ENCODE measurements around the gene ZACN.
"Not testable (repeated sequence)": the region's sequence is repeated elsewhere in the genome, so short reads cannot be mapped to it uniquely, and the experiment has no call there.

ZACN gene

DNA sequence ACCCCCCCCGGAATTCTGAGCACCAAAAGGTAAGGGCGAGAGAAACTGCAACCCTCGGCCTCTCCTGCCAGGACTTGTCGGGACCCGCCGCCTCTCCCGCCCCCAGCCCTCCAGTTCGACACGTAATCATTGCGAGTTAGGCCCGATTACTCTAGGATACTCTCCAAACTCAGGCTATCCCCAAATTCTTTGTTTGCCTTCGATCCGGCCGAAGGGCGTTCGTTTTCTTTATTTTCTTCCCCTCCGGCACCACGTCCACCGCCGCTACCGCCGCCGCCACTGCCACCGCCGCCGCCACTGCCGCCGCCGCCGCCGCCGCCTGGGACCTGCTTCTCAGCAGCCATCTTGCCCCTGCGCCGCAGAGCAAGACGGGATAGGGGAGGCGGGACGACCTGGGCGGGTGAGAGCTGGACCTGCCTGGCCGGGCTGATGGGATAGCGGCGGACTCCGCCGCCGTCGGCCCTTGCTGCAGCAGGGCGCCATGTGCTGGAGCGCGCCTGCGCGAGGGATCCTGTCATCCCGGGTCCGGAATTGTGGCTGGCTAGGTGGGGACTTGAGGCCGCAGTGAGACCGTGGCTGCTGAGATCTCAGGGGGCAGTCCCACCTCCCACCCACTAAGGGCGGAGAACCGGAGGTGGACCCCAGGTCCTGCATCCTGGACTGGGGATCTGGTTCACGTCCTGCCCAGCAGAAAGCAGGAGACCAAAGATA, 6.7 kb upstream of the ZACN start, which contains the start of gene SRP68:
TSS of gene SRP68 (minus strand) at position 370 of the 711 bp plus-strand sequence. CDS start at position 344, 26 bp downstream.
- peak within 1 kb of the TSS; percentile 97 for H3K27ac Mint-ChIP-seq
- no peaks in the 10 kb centered on the region for H3K9me3 Mint-ChIP-seq
- peaks cover 8 to 22% of the 10 kb centered on the region in 2 donors for H3K36me3 Mint-ChIP-seq
- DNase-seq (peak; percentile 86), ATAC-seq (replicated peaks) (peak; percentile 93 to 97)
- H3K4me3 Mint-ChIP-seq = peak within 1 kb of the TSS; percentile 97
- H3K4me1 Mint-ChIP-seq = peaks cover 31 to 43% of the 10 kb centered on the region in 2 donors
- peaks cover 36 to 39% of the 10 kb centered on the region in 2 donors for H3K27me3 Mint-ChIP-seq

DNA sequence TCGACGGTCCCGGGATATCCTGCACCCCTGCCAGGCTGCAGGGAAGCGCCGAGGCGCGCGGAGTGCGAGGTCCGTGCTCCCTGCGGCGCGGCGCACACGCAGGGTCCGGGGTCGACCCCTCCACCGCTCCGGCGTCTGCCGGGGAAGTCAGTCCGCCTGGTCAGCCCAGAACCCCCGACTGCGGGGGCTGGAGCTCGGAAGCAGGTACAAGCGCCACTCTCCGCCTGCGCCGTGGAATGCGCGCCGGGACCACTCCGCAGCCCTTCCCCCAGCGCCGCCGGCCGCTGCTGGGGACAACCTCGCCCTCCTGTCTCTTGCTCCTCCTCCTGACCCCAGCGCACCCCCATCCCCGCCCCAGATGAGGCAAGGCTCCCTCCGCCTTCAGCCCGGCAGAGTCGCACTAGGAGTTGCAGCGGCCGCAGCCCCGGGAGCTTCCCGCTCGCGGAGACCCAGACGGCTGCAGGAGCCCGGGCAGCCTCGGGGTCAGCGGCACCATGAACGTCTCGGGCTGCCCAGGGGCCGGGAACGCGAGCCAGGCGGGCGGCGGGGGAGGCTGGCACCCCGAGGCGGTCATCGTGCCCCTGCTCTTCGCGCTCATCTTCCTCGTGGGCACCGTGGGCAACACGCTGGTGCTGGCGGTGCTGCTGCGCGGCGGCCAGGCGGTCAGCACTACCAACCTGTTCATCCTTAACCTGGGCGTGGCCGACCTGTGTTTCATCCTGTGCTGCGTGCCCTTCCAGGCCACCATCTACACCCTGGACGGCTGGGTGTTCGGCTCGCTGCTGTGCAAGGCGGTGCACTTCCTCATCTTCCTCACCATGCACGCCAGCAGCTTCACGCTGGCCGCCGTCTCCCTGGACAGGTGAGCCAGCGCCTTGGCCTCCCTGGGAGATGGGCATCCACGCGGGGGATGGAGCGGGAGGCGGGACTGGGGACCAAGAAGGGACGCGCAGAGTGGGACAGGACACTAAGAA, 4.3 kb upstream of the ZACN start, which contains the start of gene GALR2:
TSS of gene GALR2 (plus strand) at position 392 of the 974 bp plus-strand sequence. CDS start at position 495, 103 bp downstream.
- Mint-ChIP-seq H3K27ac (peak within 1 kb of the TSS; percentile 72), H3K36me3 (peaks cover 5 to 15% of the 10 kb centered on the region in 2 donors), H3K9me3 (no peaks in the 10 kb centered on the region), H3K4me1 (peaks cover 42 to 58% of the 10 kb centered on the region in 2 donors), H3K4me3 (peak within 1 kb of the TSS; percentile 69 to 80), H3K27me3 (peaks cover 55 to 60% of the 10 kb centered on the region in 2 donors)
- DNase-seq (no peak), ATAC-seq (replicated peaks) (no peak)

DNA sequence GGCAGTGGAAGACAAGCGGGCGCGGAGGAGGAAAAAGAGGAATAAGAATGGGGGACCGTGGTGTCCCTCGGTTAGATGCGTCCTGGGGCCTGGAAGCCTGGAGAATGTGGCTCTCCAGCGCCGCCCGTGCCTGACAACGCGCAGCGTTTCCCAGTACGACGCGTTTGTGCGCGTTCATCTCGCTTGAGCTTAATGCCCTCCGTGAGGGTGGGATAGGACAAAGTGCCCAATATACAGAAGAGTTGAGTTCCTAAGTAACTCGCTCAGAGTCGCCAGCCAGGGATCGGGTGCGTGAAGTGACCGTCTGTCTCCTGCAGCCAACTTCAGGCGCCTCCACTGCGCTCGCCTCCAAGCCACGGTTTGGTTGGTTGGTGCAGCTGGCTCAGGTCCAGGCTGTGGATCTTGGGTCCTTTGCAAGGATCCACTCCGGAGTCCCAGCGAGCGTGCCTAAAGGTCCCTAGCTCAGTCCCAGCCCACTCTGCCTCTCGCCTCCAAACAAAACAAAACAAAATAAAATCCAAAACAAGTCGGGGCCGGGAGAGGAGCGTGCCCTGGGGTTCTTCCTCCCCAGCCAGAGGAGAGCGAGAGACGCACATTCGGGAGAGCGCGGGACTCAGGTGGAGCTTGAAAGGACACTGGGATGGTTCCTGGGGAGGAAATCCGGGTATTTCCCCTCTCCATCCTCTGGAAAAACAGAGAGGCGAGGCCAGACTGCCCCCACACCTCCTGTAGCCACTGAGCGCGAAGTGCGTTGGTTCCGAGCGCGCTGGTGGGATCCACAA, 3.4 kb upstream of the ZACN start:
- H3K9me3 Mint-ChIP-seq = no peaks in the 10 kb centered on the region
- peak overlapping the region; percentile 69 to 80 for H3K4me3 Mint-ChIP-seq
- no peak for ATAC-seq (replicated peaks)
- DNase-seq = no peak
- H3K27ac Mint-ChIP-seq = peak overlapping the region; percentile 72
- peaks cover 47 to 61% of the 10 kb centered on the region in 2 donors for H3K4me1 Mint-ChIP-seq
- H3K27me3 Mint-ChIP-seq = peaks cover 55 to 60% of the 10 kb centered on the region in 2 donors
- H3K36me3 Mint-ChIP-seq = peaks cover 2 to 10% of the 10 kb centered on the region in 2 donors

DNA sequence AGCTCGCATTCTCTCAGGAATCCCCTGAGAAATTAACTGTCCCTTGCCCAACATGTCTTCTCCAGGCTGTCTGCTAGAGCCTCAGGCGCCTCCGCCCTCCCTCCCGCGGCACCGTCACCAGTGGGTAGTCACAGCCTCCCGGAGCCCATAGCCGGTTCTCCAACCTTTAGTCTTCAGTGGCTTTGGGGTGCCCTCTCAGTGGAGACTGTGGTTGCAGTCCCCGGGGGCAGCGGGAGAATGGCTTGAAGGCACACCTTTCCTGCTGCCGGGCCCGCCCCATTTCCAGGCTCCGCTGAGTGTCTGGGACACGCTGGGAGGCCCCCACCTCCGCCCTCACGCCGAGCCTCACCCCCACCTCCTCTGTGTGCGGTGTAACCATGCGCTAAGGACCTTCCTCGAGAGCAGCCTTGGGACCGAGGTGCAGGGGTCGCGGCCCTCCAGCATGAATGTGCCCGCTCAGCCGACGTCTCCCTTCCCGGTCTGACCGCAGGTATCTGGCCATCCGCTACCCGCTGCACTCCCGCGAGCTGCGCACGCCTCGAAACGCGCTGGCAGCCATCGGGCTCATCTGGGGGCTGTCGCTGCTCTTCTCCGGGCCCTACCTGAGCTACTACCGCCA, 2.7 kb upstream of the ZACN start:
- H3K27me3 Mint-ChIP-seq = peaks cover 55 to 60% of the 10 kb centered on the region in 2 donors

DNA sequence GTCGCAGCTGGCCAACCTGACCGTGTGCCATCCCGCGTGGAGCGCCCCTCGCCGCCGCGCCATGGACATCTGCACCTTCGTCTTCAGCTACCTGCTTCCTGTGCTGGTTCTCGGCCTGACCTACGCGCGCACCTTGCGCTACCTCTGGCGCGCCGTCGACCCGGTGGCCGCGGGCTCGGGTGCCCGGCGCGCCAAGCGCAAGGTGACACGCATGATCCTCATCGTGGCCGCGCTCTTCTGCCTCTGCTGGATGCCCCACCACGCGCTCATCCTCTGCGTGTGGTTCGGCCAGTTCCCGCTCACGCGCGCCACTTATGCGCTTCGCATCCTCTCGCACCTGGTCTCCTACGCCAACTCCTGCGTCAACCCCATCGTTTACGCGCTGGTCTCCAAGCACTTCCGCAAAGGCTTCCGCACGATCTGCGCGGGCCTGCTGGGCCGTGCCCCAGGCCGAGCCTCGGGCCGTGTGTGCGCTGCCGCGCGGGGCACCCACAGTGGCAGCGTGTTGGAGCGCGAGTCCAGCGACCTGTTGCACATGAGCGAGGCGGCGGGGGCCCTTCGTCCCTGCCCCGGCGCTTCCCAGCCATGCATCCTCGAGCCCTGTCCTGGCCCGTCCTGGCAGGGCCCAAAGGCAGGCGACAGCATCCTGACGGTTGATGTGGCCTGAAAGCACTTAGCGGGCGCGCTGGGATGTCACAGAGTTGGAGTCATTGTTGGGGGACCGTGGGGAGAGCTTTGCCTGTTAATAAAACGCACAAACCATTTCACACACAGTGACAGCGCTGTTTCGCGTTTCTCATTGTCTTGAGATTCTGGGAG, 2.0 kb upstream of the ZACN start:
- no peaks in the 10 kb centered on the region for H3K9me3 Mint-ChIP-seq
- DNase-seq (peak; percentile 38), ATAC-seq (replicated peaks) (peak; percentile 3 to 18)
- peak overlapping the region; percentile 94 for H3K27ac Mint-ChIP-seq
- peaks cover 55 to 60% of the 10 kb centered on the region in 2 donors for H3K27me3 Mint-ChIP-seq
- H3K36me3 Mint-ChIP-seq = peaks cover 3 to 7% of the 10 kb centered on the region in 2 donors
- H3K4me1 Mint-ChIP-seq = peaks cover 48 to 59% of the 10 kb centered on the region in 2 donors
- H3K4me3 Mint-ChIP-seq = peak overlapping the region; percentile 76 to 80

More for the DNA sequence above, 2.7 kb upstream of the ZACN start:
- DNase-seq (no peak), ATAC-seq (replicated peaks) (no peak)
- Mint-ChIP-seq H3K9me3 (no peaks in the 10 kb centered on the region), H3K27ac (peak overlapping the region; percentile 94), H3K36me3 (peaks cover 2 to 10% of the 10 kb centered on the region in 2 donors), H3K4me1 (peaks cover 49 to 59% of the 10 kb centered on the region in 2 donors), H3K4me3 (peak overlapping the region; percentile 80)

DNA sequence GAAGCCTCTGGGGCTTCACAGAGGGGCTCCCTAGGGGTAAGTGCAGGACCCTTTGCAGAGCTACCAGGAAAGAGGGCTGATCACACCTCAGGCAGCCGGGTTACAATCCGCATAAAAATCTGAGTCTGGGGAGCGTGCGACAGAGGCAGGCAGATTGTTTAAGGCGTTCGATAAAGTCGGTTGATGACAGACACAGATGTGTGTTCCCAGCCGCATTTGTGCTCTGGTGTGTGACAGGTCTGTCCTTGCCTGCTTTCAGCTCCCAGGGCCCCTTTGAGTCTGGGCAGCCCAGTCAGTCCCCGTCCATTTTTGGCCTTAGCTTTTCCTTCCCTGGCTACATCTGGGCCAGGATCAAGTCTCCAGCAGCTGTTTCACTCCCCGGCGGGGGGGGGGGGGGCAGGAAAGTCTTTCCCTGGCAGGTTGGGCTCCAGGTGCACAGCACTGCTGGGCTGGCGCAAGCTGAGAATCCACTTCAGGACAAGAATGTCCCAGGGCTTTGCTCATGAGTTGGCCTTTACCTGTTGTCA, 1.3 kb upstream of the ZACN start:
- Mint-ChIP-seq H3K27ac (peak overlapping the region; percentile 94), H3K27me3 (peaks cover 55 to 60% of the 10 kb centered on the region in 2 donors), H3K36me3 (peaks cover 3 to 12% of the 10 kb centered on the region in 2 donors), H3K9me3 (no peaks in the 10 kb centered on the region), H3K4me3 (no peak overlapping the region), H3K4me1 (peaks cover 45 to 59% of the 10 kb centered on the region in 2 donors)
- no peak for ATAC-seq (replicated peaks)
- no peak for DNase-seq

DNA sequence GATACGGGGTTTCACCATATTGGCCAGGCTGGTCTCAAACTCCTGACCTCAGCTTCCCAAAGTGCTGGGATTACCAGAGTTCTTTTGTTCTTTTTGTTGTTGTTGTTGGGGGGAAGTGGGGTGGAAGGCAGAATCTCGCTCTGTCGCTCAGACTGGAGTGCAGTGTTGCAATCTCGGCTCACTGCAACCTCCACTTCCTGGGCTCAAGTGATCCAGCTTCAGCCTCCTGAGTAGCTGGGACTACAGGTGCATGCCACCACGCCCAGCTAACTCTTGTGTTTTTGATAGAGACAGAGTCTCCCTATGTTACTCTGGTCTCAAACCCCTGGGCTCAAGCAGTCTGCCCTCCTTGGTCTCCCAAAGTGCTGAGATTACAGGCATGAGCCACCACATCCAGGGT, 612 bp upstream of the ZACN start:
- not testable (repeated sequence) for DNase-seq; H3K27ac Mint-ChIP-seq; H3K9me3 Mint-ChIP-seq; ATAC-seq (replicated peaks)
- Mint-ChIP-seq H3K4me3 (peak overlapping the region in 1 of 2 donors; percentile 40), H3K27me3 (peaks cover 55 to 60% of the 10 kb centered on the region in 2 donors), H3K36me3 (peaks cover 6 to 15% of the 10 kb centered on the region in 2 donors), H3K4me1 (peaks cover 45 to 59% of the 10 kb centered on the region in 2 donors)

DNA sequence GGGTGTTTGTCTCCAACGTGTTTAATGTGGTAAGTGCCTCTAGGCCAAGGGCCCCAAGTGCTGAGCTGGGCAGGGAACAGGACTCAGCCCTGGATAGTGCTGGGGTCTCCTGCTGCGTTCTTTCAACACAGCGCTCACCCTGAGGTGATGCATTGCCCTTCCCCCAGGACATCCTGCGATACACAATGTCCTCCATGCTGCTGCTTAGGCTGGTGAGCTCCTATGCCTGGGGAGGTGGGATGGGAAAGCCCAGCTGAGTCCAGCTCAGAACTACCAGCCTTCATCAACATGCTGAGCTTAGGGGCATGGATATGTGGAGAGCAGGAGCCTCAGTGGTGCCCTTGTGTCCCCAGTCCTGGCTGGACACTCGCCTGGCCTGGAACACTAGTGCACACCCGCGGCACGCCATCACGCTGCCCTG, 563 bp downstream of the ZACN start:
- H3K27ac Mint-ChIP-seq = peak overlapping the region; percentile 56
- no peak for DNase-seq
- H3K4me1 Mint-ChIP-seq = peaks cover 45 to 55% of the 10 kb centered on the region in 2 donors
- peaks cover 12 to 17% of the 10 kb centered on the region in 2 donors for H3K36me3 Mint-ChIP-seq
- no peak overlapping the region for H3K4me3 Mint-ChIP-seq
- H3K9me3 Mint-ChIP-seq = no peaks in the 10 kb centered on the region
- peaks cover 46 to 49% of the 10 kb centered on the region in 2 donors for H3K27me3 Mint-ChIP-seq
- peak in 1 of 2 donors; percentile 2 for ATAC-seq (replicated peaks)

DNA sequence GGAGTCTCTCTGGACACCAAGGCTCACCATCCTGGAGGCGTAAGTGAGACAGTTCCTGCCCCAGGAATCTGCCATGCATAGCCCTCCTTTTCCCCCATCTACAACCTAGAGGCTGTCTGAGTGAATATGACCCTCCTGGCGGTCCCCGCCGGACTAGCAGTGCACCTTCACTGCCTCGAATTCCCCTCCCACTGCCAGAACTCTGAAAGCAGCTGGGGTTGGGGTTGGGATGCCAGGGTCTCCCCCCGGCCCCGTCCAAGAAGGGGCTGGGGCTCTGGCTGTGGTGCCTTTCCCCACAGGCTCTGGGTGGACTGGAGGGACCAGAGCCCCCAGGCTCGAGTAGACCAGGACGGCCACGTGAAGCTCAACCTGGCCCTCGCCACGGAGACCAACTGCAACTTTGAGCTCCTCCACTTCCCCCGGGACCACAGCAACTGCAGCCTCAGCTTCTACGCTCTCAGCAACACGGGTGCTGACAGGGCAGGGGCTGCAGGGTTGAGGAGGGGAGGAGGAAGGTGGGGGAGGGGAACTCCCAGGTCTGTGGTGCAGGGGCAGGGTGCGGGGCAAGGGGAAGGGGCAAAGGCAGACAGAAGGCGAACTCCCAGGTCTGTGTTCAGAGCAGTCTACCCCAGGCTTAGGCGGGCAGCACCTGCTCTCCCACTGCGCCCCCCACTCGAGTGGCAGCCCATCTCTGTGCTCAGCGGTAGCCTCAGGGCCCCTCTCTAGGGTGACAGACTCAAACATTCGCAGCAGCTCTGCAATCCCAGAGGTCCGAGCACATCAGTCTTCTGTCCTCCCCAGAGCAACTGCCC, 1.2 kb downstream of the ZACN start:
- peaks cover 16% of the 10 kb centered on the region in 2 donors for H3K36me3 Mint-ChIP-seq
- no peaks in the 10 kb centered on the region for H3K9me3 Mint-ChIP-seq
- DNase-seq (no peak), ATAC-seq (replicated peaks) (peak; percentile 28 to 40)
- peaks cover 40 to 43% of the 10 kb centered on the region in 2 donors for H3K27me3 Mint-ChIP-seq
- peak overlapping the region; percentile 14 for H3K27ac Mint-ChIP-seq
- H3K4me3 Mint-ChIP-seq = no peak overlapping the region
- H3K4me1 Mint-ChIP-seq = peaks cover 42 to 49% of the 10 kb centered on the region in 2 donors

DNA sequence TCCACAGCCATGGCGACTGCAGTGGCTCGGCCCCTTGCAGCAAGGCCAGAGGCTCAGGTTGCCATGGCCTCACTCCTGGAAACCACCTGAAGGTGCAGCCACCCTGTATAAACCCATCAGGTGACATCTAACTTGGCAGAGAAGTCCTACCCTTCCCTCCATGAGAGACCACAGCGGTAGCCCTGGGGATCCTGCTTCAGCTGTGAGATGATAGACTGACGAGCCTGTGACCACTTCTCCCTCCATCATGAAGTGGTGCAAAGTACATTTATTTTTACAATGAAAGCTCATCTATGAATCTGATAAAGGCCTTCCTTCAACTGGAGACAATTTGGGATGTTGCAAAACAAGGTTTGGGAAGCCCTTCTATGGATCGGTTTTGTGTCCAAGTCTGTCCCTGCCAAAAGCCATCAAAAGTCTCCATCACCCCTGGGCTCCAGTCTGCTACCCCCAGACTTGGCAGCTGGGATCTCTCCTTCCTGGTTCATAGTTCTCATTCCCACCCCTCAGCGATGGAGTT, 1.8 kb downstream of the ZACN start:
- no peaks in the 10 kb centered on the region for H3K9me3 Mint-ChIP-seq
- no peak overlapping the region for H3K4me3 Mint-ChIP-seq
- peaks cover 34 to 36% of the 10 kb centered on the region in 2 donors for H3K27me3 Mint-ChIP-seq
- peaks cover 36 to 43% of the 10 kb centered on the region in 2 donors for H3K4me1 Mint-ChIP-seq
- DNase-seq = no peak
- no peak overlapping the region for H3K27ac Mint-ChIP-seq
- ATAC-seq (replicated peaks) = peak in 1 of 2 donors; percentile 3
- H3K36me3 Mint-ChIP-seq = peaks cover 18 to 19% of the 10 kb centered on the region in 2 donors

Data from stimulated activated naive B cell treated with anti-CD40 and anti-IgM and Interleukin-4, amounts not matched to agents 10 μg/mL and 1 μg/mL and 100 μg/mL, for 72 hours (primary cell).